Measurements from ENCODE around the gene SHMT2.

SHMT2 gene

GRCh38 chr12:57237932-57238853, 8.7 kb downstream of the SHMT2 start:
- peak in 5 of 56 donors; percentile 13 to 55 (median 35) for DNase-seq

- DNase-seq, result peak in 51 of 56 donors; percentile 43 to 90 (median 75)
These were observed 9.5 kb downstream of the SHMT2 start for GRCh38 chr12:57238854-57239554.

DNA sequence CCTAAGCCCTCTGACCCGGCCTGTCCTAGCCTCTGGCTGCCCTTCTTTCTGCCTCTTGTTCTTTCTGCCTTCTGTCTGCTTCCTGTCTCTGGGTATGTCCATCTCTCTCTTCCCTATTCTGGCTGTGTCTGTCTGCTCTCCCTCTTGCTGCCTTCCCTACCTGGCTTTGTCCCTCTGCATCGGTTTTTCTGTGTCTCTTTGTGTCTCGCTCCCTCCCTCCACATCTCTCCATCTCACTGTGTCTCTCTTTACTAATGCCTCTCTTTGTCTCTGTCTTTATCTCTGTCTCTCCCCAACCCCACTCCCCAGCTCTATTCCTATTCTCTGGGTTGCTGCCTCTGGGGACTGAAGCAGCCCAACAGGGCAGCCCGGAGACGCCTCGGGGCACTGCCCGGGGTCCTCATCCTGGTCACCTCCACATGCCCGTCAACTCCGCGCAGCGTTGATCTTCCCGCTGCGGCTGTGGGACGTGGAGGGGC, 10.1 kb downstream of the SHMT2 start:
- peak in 2 of 56 donors; percentile 40 to 41 for DNase-seq

GRCh38 chr12:57240066-57240921, 10.8 kb downstream of the SHMT2 start:
- peak in 44 of 56 donors; percentile 16 to 88 (median 63) for DNase-seq

DNA sequence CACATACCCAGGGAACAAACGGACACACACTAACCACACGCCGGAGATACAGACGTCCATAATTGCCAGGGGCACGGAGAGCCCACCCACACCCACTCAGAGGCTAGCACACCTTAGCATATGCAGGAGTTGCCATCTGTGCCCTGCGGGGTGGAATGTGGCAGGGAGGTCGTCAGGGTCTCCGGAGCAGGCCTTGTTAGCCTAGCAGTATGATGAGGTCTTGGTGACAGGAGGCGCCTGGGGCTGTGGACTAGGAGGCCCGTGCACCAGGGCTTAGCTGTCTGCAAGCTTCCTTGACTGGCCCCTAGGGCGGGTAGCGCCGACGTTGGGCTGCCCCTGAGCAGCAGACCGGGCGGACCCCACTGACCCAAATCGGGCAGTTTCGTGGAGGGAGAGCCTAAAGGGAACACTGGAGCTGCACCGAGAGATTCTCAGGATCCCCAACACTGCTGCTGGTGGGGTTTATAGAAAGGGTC, 11.5 kb downstream of the SHMT2 start:
- DNase-seq, result no peak

DNA sequence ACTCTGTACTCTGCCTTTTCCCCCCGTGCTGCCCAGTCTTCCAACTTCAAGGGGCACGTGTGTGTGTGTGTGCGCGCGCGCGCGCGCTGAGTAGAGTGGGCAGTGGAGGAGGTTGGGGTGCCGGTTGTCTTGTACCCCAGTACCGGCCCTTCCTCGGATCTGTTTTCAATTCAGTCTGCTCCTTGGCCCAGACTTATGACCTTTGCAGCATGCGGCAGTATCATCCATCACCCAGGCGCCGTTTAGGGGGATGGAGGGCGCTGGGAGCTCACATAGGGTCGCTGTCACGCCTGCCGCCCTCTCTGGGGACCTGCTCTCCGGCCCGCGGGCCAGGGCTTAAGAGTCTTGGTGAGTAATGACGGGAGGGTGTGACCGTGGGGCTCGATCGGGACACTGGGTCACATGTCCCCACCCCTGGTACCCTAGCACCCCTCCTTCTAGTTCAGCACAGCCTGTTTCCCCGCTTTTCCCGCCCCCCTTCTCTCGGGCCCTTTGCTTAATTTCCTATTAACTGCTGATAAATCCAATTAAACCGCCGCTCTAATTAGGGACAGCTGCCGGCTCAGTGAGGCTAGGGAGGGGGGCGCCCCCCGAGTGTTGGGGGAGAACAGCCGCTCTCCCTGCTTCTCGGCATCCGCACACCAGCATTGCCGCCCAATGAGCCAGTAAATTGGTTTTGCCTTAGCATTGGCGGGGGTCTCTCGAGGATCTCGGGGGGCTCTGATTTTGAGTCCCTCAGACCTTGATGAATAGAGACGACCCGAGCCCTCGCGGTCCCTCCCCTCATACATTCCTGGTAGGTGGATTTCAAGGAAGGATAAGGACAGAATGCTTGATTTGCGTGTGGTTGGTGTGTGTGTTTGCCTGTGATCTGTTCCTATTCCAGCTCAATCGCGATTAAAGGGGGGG, 12.1 kb downstream of the SHMT2 start:
- DNase-seq, result no peak

- peak in 5 of 56 donors; percentile 8 to 51 (median 25) for DNase-seq
These were observed 12.8 kb downstream of the SHMT2 start for GRCh38 chr12:57242329-57242690.

DNA sequence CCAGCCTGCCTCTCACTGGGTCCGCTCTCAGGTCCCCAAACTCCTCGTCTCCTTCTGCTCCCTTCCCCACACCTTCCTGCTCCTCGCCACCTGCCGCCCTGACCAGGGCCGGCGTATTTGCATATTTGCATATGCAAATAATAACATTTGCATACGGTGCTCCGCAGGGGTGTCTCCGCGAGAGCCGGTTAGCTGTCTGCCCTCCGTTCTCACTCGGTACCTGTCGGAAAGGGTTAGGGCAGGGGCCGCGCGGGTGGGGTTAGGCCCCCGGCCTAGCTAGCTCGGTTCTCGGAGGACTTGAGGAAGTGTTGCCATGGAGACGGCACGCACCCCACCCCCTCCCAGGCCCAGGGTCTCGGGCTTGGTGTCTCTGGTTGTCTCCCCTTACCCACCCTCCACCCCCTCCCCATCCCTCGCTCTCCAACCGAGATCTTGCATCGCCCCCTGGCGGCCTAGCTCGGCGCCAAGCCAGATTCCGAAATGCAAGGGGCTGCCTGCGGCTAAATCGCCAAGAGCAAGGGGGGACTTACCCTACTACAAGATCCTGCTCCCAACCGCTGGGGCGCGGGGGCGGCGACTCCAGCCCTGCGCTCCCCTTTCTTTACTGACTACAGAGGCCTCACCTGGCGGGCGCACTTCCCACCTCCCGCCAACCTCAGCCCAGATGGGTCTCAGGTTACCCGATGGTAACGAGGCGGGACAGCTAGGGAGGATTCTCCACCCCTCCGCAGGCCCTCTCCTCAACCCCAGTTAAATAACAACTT, 13.4 kb downstream of the SHMT2 start:
- peak in 20 of 56 donors; percentile 8 to 57 (median 26) for DNase-seq

DNA sequence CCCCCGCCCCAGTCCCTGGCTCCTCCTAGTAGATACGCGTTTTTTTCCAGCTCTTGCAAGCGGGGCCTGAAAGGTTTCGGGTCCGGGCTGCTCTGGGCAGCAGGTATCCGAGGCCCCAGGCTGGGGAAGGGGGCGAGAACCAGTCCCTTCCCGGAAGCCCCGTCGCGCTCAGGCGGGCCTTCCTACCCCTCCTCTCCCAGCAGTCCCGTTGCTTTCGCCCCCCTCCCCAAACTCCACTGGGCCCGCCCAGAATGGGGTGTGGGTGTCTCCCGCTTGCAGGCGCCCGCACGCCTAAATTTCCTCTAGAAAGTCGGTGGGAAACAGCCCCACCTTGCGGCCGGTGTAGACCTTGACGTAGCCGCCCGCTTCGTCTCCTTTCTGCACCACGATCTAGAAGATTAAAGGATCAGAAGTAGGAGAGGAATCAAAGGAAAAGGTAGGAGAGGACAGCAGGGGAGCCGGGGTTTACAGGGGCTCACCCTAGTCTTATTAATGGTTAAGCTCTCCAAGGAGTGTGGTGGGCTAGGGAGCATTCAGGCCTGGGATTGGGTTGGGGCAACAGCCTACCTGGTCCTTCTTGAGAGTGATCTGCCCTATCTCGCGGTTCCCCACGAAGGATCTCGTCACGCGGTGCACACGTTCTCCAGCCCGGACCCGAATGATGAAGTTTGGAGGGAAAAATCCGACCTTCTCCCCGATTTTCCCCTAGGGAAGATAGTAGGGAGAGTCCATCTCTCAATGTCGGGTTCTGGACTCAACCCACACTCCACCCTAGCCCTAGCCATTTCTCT, 14.2 kb downstream of the SHMT2 start:
- DNase-seq, result peak in 41 of 56 donors; percentile 7 to 77 (median 28)

DNA sequence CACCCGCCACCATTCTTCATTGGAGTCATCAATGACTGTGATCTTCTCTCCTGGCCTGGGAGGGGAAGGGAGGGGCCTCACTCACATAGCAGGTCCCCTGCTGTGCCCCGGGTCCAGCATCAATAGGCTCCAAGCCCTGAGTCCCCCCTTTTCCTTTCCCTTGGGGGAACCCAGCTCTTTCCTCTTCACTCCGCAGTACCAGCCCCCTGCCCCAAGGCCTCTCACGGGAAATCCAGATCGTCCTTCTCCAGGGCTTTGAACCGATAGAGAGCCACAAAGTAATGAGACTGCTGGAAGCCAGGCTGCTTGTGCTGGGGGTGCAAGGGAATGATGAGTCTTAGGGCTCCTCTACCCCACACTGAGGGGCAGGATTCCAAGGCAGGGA, 14.8 kb downstream of the SHMT2 start:
- no peak for DNase-seq

DNA sequence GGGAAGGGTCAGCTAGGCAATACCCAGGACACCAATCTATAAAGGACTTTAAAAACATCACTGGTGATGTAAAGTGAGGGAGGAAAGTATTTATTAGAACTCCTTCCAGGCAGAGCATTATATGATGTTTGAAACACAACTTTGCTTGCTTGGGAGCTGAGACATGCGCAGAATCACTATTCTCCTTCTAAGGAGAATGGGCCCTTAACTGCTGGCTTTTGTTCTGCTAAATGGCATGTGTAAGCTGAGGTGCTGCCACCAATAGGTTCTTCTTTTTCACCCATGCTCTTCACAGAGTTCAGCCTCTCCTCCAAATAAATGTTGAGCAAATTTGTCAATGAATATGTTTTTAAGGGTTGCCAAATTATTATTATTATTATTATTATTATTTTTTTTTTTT, 17.5 kb downstream of the SHMT2 start:
- DNase-seq, result no peak

- DNase-seq, result no peak
These were observed 19.6 kb downstream of the SHMT2 start for GRCh38 chr12:57248934-57249742.

DNA sequence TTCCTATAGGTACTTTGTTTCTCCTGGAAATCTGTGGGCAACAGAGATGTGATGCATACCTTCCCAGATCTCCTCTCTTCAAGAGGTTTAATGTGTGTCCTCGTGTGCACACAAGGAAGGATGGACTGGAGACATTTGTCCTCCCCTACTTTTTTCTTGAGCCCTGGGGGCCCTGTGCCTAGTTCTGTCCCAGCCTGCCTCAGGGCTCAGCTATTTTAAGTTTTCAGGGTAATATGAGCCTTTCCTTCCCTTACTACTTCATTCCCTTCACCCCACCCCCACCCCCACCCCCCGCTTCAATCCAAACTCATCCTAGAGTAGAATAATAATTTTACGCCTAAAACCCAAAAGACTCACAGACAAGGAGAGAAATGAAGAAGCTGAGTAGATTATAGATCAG, 21.0 kb downstream of the SHMT2 start:
- DNase-seq, result no peak

- no peak for DNase-seq
These were observed 21.4 kb downstream of the SHMT2 start, which contains the start of gene STAC3 for GRCh38 chr12:57250956-57251355. Gene STAC3 (minus strand): TSS chr12:57251187. CDS start chr12:57249636, 1,551 bp downstream.

DNA sequence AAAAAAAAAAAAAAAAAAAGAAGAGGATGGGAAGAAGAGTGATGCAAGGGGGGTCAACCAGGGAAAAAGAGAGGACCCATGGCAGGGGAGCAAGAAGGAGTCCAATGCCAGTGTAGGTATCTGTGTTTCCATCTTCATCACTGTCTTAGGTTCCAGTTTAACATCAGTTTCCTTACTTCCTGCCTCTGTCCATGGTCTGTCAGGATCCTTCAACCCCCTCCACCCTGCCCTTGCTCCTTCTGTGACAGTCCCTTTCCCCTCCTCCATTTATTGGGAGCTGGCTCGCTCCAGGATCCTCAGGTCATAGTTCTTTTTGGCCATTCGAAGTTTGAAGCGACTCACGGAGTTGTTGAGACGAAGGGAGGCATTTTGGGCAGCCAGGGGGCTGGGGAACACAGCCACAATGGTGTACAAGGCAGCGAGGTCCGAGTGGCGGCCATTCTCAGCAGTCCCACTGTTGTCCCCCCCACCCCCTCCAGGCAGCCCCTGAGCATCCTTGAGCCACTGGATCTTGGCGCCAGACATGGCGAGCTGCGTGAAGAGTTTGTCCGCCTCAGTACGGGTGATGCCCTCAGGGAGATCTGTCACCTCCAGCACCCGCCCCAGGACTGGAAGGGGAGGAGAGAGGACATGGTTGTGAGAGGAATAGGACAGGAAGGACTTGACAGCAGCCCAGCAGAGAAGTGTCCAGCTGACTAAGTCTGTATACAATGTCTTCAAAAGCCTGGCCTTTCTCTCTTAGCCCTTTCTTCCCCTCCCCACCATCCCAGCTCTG, 25.2 kb downstream of the SHMT2 start:
- no peak for DNase-seq

DNA sequence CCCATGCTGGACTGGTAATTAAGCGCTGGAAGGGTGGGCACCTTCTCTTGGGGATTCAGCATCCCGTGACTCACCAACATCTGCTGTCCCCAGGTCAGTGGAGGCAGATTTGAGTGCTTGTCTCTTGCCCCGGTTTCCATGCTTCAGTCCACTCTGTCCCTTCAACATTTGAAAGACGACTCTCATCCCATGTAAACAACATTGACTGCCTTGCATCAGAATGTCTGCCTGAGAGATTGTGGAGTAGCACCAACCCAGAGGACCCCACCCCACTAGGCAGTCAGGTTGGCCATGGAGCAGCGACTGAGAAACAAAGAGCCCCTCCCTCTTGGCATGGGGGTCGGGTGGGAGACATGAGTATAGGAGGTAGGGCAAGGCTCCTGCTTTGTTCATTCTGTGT, 26.4 kb downstream of the SHMT2 start:
- DNase-seq, result no peak

Measured in nucleus accumbens (tissue), 56 donors.